Endothelial cell (in vitro differentiated cells): ENCODE measurements around the gene ACSF3. TPM values are rescaled to one million over a fixed set of nuclear protein-coding genes. Genes with fewer than 3 reads are reported as not detected.

Experiments
- DNase-seq: peaks from one replicate; pipeline ENCODE4 v3.0.0; 2021; ENCODE audit warnings: low spot score
- H3K27ac Mint-ChIP-seq: one replicate; pipeline ENCODE4 v1.8.0; 2021; ENCODE audit warnings: mixed read lengths, inconsistent platforms; ENCODE audit not compliant: unreplicated experiment
- H3K27me3 Mint-ChIP-seq: one replicate; pipeline ENCODE4 v1.8.0; 2021; ENCODE audit warnings: mild to moderate bottlenecking, moderate library complexity, mixed read lengths, inconsistent platforms; ENCODE audit not compliant: unreplicated experiment
- H3K36me3 Mint-ChIP-seq: one replicate; pipeline ENCODE4 v1.8.0; 2021; ENCODE audit warnings: mild to moderate bottlenecking, low read depth, mixed read lengths, inconsistent platforms; ENCODE audit not compliant: unreplicated experiment
- H3K4me1 Mint-ChIP-seq: one replicate; pipeline ENCODE4 v1.8.0; 2021; ENCODE audit warnings: mild to moderate bottlenecking, mixed read lengths, inconsistent platforms; ENCODE audit not compliant: unreplicated experiment
- H3K4me3 Mint-ChIP-seq: one replicate; pipeline ENCODE4 v1.8.0; 2021; ENCODE audit warnings: mild to moderate bottlenecking, mixed read lengths, inconsistent platforms; ENCODE audit not compliant: unreplicated experiment
- H3K9me3 Mint-ChIP-seq: one replicate; pipeline ENCODE4 v1.8.0; 2021; ENCODE audit warnings: mixed read lengths, inconsistent platforms; ENCODE audit not compliant: unreplicated experiment
- total RNA-seq: library from RNA; stranded (reverse); fragmentation: NEBNext Ultra II Directional; extraction: Animal tissue kit (Norgen Biotek cat#: 25700); gene quantifications from one replicate; pipeline ENCODE4 v1.2.1, GENCODE V29; 2021; ENCODE audit not compliant: unreplicated experiment
- TF ChIP-seq, protein P1 (sequence below): fragments of 200-600 bp; sonication (generic); IDR thresholded peaks from one replicate; pipeline ENCODE4 v1.5.0; 2021; ENCODE audit warnings: antibody characterized with exemption; ENCODE audit not compliant: unreplicated experiment

The ACSF3 gene
- total RNA-seq, 1 donor from 2014 or later, result 28.2 TPM

DNA sequence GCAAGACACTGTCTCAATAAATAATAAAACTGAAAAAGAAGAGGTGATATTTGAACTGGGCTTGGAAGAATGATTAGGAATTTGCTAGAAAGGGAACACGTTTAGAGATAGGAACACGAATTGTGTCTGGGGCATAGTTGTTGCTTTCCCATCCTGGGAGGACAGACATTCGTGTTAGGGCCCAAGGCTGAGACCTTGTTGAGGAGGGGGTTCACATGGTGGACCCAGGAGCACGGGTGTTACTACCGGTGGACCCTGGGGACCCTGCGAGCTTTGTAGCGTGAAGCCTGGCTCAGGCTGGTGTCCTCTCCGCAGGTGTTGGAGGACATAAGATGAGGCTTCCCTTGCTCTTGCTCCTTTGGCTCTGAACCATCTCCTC is 1.2 kb downstream of the ACSF3 start:
- no peaks in the 10 kb centered on the region for H3K9me3 Mint-ChIP-seq
- H3K27me3 Mint-ChIP-seq, result peaks cover 14% of the 10 kb centered on the region
- H3K27ac Mint-ChIP-seq, result no peak overlapping the region
- TF ChIP-seq, protein P1, sequence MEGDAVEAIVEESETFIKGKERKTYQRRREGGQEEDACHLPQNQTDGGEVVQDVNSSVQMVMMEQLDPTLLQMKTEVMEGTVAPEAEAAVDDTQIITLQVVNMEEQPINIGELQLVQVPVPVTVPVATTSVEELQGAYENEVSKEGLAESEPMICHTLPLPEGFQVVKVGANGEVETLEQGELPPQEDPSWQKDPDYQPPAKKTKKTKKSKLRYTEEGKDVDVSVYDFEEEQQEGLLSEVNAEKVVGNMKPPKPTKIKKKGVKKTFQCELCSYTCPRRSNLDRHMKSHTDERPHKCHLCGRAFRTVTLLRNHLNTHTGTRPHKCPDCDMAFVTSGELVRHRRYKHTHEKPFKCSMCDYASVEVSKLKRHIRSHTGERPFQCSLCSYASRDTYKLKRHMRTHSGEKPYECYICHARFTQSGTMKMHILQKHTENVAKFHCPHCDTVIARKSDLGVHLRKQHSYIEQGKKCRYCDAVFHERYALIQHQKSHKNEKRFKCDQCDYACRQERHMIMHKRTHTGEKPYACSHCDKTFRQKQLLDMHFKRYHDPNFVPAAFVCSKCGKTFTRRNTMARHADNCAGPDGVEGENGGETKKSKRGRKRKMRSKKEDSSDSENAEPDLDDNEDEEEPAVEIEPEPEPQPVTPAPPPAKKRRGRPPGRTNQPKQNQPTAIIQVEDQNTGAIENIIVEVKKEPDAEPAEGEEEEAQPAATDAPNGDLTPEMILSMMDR, result no peak
- peaks cover 11% of the 10 kb centered on the region for H3K4me1 Mint-ChIP-seq
- no peak for DNase-seq
- H3K36me3 Mint-ChIP-seq, result peaks cover 7% of the 10 kb centered on the region
- H3K4me3 Mint-ChIP-seq, result peak overlapping the region; percentile 95

DNA sequence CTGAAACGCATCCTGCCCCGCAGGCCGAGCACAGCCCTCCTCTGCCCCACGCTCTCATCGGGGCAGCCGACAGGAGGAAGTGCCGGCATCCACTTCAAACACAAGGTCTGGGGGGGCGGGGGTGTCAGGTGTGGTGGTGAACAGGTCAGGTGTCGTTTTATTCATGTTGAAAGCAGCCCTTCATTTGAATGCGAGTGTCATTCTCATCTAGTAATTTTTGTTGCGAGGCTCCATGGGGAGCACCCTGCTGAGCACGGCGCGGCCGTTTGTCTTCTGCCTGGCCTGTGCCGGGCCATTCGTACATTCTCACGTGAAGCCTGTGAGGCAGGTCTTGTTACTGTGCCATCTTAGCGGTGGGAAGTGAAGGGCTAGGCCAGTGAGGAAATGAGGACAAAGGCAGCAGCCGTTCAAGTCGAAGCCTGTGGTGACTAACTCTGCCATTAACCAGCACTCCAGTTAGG is 1.9 kb downstream of the ACSF3 start:
- Mint-ChIP-seq H3K27me3 (peaks cover 14% of the 10 kb centered on the region), H3K27ac (no peak overlapping the region), H3K4me1 (peaks cover 11% of the 10 kb centered on the region), H3K4me3 (peak overlapping the region; percentile 95), H3K36me3 (peaks cover 7% of the 10 kb centered on the region), H3K9me3 (no peaks in the 10 kb centered on the region)
- TF ChIP-seq, protein P1, result no peak
- DNase-seq, result no peak

DNA sequence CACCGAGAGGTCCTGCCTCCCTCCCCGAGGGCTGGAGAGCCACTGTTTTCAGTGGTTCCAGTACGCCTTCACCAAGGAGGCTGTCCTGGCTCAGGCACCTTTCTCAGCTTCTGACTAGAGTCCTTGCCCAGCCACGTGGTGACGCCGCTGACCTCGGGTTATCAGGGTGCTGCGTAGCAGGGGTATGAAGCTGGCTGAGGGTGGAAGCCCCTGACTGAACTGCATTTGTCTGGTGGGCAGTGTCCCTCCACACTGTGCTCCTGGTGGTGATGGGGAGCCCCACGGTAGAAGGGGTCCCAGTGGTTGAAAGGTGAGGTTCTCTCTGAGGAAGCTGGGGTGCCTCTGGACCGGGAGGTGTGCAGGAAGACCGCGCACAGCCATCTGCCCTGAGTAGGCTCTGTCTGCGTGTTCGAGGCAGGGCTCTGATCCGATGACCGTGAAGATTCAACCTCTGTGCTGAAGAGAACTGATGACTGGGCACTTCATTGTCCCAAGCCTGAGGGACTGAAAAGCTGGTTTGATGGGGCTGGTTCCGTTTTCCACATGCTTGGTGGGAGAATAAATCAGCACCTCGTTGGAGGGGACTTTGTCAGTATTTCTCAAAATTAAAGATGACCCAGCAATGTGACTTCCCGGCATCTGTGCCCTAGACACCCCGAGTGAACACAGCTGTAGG is 2.5 kb downstream of the ACSF3 start:
- TF ChIP-seq, protein P1, result no peak

DNA sequence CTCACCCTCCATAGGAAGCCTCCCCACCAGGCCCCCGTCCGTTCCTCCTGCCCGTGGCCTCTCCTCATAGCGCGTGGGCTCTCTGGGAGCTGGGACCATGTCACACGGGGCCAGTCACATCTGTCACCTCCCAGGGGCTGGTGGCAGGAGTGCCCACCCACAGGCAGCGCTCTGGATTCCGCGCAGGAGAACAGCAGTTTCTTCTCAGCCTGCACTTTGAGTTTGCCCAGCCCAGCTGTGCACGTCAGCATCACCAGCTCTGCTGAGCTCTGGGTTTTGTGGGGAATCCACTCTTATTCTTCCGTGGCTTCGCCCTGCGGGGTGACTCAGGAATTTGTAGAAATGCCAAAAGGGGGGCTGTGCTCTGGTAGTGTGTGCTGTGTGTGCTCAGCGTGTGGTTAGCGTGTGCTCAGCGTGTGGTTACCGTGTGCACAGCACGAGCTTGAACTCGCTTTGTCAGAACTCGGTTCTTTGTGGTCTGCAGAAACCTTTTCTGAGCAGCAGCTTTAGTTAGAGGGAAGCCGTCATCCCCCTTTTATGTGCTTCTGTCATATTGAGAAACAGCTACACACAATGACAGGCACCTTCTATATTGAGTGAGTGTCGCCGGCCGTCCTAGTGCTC is 3.2 kb downstream of the ACSF3 start:
- Mint-ChIP-seq H3K4me3 (no peak overlapping the region), H3K4me1 (peaks cover 11% of the 10 kb centered on the region), H3K36me3 (peaks cover 11% of the 10 kb centered on the region), H3K27ac (no peak overlapping the region), H3K9me3 (no peaks in the 10 kb centered on the region), H3K27me3 (peaks cover 10% of the 10 kb centered on the region)
- TF ChIP-seq, protein P1, result no peak
- no peak for DNase-seq

More for the DNA sequence above, 2.5 kb downstream of the ACSF3 start:
- Mint-ChIP-seq H3K4me1 (peaks cover 11% of the 10 kb centered on the region), H3K27me3 (peaks cover 14% of the 10 kb centered on the region), H3K36me3 (peaks cover 7% of the 10 kb centered on the region), H3K27ac (no peak overlapping the region), H3K4me3 (no peak overlapping the region), H3K9me3 (no peaks in the 10 kb centered on the region)
- DNase-seq, result no peak

DNA sequence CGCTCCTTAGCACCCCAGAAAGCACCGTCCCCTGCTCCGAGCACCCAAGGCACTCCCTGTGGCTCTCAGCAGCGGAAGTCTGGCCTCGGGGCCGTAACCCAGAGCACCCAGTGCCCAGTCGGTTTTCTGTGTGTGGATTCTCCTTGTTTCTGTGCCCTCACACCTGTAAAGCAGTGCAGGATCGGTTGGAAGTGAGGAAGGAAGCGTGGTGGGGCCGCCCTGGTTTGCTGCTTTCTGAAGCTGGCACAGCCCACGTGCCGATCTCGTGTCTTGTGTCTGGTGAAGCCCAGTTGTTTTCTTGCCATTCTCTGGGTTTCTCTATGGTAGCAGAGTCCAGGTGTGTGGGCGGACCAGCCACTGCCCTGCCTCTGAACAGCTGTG is 3.7 kb downstream of the ACSF3 start:
- no peak overlapping the region for H3K27ac Mint-ChIP-seq
- peaks cover 6% of the 10 kb centered on the region for H3K27me3 Mint-ChIP-seq
- H3K4me1 Mint-ChIP-seq, result peaks cover 11% of the 10 kb centered on the region
- DNase-seq, result no peak
- TF ChIP-seq, protein P1, result no peak
- H3K9me3 Mint-ChIP-seq, result no peaks in the 10 kb centered on the region
- H3K36me3 Mint-ChIP-seq, result peaks cover 11% of the 10 kb centered on the region
- no peak overlapping the region for H3K4me3 Mint-ChIP-seq
